Stimulated activated CD8-positive, alpha-beta memory T cell treated with anti-CD3 and anti-CD28 coated beads, Interleukin-4, amount 100 ng/mL, for 4 hours (primary cell): ENCODE data around the gene LHFPL6.

Source experiments
- DNase-seq, 2 donors: peaks; one replicate each; pipeline ENCODE4 v3.0.0-alpha.2; 2020; ENCODE audit warnings: low read depth in 2 of 2, low spot score in 1 of 2

LHFPL6 gene

GRCh38 chr13:39557285-39557955 is 45.6 kb downstream of the LHFPL6 start:
- DNase-seq, result no peak

DNA sequence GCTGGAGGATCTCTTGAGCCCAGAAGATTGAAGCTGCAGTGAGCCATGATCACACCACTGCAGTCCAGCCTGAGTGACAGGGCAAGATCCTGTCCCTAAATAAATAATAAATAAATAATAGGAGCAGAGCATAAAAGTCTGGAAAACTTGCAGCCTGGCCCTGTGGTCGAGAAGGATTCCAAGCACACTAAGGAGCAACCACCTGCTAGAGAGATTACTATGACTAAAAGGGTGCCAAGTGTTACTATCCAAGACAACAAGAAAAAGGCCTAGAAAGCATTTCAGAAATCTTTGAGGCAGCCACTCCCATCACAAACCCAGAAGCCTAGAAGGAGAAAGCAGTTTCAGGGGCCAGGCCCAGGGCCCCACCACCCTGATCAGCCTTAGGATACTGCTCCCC is 46.1 kb downstream of the LHFPL6 start:
- no peak for DNase-seq

GRCh38 chr13:39554371-39554770 is 48.6 kb downstream of the LHFPL6 start:
- no peak for DNase-seq

GRCh38 chr13:39552246-39552645 is 50.7 kb downstream of the LHFPL6 start:
- DNase-seq, result no peak

DNA sequence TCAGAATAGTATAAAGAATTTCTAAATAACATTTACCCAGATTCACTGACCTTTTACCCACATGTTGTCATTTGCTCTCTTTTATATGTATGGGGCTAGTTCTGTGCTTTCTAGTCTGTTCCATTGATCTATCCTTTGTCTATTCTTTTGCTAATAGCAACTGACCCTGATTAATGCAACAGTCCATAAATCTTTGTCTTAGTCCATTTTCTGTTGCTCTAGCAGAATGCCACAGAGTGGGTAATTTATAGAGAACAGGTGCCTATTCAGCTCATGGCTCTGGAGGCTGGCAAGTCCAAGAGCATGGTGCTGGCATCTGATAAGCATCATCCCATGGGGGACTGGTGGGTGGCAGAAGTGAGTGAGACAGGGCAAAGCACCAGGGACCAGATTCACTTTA is 52.1 kb downstream of the LHFPL6 start:
- DNase-seq, result no peak

GRCh38 chr13:39547108-39547507 is 55.9 kb downstream of the LHFPL6 start:
- no peak for DNase-seq

GRCh38 chr13:39542361-39542760 is 60.6 kb downstream of the LHFPL6 start:
- no peak for DNase-seq

GRCh38 chr13:39540929-39541605 is 61.9 kb downstream of the LHFPL6 start:
- no peak for DNase-seq

GRCh38 chr13:39538816-39539790 is 63.9 kb downstream of the LHFPL6 start:
- no peak for DNase-seq

DNA sequence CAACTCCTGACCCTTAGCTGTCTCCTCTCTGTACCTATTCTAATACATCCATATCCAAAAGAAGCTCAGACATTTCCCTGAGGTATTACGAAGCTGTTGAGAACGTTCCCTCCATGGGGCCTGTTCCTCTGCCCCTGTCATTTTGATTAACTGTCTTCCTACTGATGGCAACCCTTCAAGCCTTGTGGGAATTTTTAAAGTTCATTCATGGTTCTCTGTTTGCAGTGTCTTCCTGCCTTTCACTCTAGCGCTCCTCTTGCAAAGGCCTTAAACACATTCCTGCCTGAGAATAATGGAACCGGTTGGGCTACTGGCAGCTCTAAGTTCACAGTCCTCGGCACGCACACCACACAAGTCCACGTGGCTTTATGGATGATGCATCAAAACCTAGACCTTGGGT is 66.1 kb downstream of the LHFPL6 start:
- DNase-seq, result no peak

DNA sequence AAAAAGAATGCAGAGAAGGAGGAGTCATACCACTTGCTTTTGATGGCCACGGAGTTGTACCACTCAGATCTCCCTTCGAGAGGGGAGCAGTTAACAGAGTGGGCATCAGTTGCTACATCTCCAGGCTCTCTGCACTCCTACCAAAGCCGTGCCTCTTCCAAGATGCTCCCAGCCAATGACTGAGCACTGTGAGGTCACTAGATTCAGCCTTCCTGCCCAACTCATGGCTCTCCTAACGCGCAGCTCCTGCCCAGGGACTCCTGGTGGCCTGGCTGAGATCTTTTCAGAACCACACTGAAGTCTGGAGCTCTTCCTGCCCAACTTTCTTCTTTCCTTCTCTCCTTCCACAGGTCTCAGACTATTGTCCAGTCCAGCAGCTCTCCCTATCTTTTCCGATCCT is 66.7 kb downstream of the LHFPL6 start:
- DNase-seq, result no peak

- no peak for DNase-seq
Measured at GRCh38 chr13:39533651-39534150, 69.3 kb downstream of the LHFPL6 start.

- no peak for DNase-seq
Measured at GRCh38 chr13:39531646-39532045, 71.3 kb downstream of the LHFPL6 start.

DNA sequence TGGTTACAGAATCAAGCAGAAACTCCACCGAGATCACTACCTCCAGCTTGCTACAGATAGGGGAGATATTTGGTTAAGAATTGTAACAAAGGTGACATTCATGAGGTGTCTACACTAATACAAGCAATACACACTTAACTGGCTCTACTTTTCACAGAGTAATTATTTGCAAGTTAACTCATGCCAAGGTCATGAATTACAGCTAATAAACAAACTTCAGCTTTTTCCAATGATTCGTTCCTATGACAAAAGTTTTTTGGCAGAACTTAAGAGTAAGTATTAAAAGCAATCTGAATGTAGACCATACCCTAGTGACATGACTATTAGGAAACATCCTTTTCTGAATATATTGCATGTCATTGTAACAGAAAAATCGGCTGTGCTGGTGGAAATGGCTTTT is 72.1 kb downstream of the LHFPL6 start:
- DNase-seq, result no peak

DNA sequence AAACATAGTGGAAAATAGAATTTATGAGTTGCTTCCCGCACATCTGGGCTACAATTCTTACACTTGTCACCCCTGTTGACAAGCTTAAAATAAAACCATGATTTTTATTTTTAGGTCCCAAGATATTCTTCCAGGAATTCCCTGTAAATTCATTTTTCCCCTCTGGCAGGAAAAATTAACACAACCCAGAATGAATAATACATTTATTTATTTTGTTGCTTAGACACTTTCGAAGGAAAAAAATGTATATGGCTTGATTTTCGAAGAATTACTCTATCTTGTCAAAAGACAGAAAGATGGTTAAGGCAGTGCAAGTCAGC is 74.4 kb downstream of the LHFPL6 start:
- no peak for DNase-seq

GRCh38 chr13:39527961-39528660 is 74.9 kb downstream of the LHFPL6 start:
- no peak for DNase-seq

DNA sequence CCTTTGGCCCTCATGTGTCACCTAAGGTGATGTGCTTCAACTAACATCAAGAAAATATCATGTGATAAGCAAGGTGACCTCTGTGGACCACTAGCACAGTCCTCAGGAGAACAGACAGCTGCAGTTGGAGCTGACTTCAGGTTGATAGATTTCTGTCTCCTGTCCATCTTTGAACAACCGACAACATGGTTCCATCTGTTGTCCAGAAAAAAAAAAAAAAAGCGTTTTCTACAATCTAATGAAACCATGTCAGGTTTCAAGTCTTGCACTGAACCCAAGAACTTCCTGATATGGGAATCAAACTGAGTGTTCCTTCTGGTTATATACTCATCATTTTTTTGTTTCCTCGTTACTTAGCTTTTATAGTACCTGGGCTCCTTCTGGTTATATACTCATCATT is 75.7 kb downstream of the LHFPL6 start:
- no peak for DNase-seq

DNA sequence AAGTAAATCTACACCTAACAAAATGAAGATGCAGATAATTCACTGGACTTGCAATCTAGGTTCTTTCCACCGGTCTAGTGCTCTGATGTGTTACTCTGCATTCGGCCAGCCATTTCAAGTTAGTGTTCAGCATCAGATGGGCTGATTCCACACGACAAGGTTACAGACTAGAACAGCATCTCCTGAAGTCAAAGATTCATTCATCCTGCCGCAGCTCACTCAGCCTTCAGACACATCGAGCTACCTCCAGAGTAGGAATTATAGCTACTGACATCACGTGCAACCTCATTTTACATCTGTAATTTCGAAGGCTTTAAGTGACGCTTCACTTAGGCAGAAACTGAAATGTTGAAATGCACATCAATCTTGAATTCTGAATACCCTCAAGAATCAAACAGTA is 76.5 kb downstream of the LHFPL6 start:
- no peak for DNase-seq

DNA sequence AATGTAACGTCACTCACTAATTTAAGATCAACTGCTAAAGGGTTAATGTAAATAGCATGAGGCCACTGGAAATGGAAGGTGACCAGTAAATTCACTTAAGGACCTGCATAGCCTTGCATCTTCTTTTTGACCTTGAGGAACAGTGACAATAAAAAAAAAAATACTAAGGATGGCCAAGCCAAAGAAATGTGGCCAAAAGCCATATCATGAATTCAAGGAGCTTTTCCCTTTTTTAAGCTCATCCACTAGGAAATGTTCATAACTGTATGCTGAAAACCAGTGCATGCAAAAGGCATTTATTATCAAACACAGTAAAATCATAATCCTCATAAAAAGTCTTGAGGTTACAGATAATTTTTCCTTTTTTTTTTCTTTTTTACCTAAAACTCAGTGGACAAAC is 77.5 kb downstream of the LHFPL6 start:
- DNase-seq, result no peak

- no peak for DNase-seq
Measured at GRCh38 chr13:39524795-39525194, 78.2 kb downstream of the LHFPL6 start.

DNA sequence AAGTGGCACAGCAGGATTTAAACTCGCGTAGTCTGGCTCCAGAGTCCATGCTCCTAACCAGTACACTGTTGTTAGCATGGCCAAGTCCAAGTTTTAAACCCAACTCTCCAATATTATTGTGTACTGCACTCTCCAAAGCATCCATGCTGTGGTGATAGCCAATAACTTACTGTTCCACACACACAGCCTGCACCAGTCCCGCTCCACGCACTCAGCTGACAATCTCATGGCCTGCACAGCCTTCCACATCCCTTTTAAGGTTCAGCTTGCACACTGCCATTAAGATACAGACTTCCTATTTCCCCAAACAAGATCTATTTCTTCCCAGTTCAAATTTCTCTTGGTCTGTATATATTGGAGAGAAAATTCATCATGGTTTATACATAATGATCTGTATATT is 80.7 kb downstream of the LHFPL6 start:
- no peak for DNase-seq
